ENCODE measurements around the gene ZCWPW1.
A peak's percentile ranks its signal among the peaks of the same experiment; 100 is the strongest.
"Not testable (repeated sequence)": the region's sequence is repeated elsewhere in the genome, so short reads cannot be mapped to it uniquely, and the experiment has no call there.

ZCWPW1 gene

DNA sequence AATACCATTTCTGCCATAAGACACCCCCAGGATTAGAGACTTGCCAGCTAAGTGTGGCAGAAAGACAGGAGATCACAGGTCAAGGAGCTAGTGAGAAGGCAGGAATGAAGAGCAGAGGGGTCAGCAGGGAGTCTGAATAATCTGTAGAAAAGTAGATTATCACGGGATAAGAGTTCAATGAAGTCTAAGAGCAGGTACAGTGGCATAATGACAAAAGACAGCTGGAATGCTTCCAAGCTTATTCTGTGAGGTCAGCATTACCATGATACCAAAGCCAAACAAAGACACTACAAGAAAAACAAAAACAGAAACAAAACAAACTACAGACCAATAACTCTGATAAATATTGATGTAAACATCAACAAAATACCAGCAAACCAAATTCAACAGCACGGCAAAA, 34.4 kb downstream of the ZCWPW1 start:
- no peak overlapping the region for H3K27ac ChIP-seq

GRCh38 chr7:100393233-100393905, 35.1 kb downstream of the ZCWPW1 start:
- H3K9me3 ChIP-seq (ENCODE audit: low read depth, low read length) = no peaks in the 10 kb centered on the region
- H3K9ac ChIP-seq (ENCODE audit: insufficient read length) = no peak overlapping the region
- TF ChIP-seq FOXP2 (optimal IDR thresholded peaks at IDR 0.05; ENCODE audit: control extremely low read depth, extremely low read length, insufficient read depth) (no peak), EZH2 (IDR thresholded peaks at IDR 0.05) (no peak)
- DNase-seq (ENCODE audit: low read depth, low spot score) = no peak
- H3K36me3 ChIP-seq (ENCODE audit: insufficient read depth, low read length) = no peaks in the 10 kb centered on the region
- no peak overlapping the region for H3K27ac ChIP-seq
- no peak overlapping the region for H3K4me3 ChIP-seq

More for the DNA sequence above, 34.4 kb downstream of the ZCWPW1 start:
- no peak for DNase-seq (ENCODE audit: low read depth, low spot score)
- Histone ChIP-seq H3K36me3 (ENCODE audit: insufficient read depth, low read length) (no peaks in the 10 kb centered on the region), H3K4me3 (no peak overlapping the region), H3K9ac (ENCODE audit: insufficient read length) (no peak overlapping the region), H3K9me3 (ENCODE audit: low read depth, low read length) (no peaks in the 10 kb centered on the region)
- TF ChIP-seq FOXP2 (optimal IDR thresholded peaks at IDR 0.05; ENCODE audit: control extremely low read depth, extremely low read length, insufficient read depth) (no peak), POLR2AphosphoS5 (IDR thresholded peaks at IDR 0.05; ENCODE audit: borderline replicate concordance, low read depth, low read length) (no peak), EZH2 (IDR thresholded peaks at IDR 0.05) (no peak)

DNA sequence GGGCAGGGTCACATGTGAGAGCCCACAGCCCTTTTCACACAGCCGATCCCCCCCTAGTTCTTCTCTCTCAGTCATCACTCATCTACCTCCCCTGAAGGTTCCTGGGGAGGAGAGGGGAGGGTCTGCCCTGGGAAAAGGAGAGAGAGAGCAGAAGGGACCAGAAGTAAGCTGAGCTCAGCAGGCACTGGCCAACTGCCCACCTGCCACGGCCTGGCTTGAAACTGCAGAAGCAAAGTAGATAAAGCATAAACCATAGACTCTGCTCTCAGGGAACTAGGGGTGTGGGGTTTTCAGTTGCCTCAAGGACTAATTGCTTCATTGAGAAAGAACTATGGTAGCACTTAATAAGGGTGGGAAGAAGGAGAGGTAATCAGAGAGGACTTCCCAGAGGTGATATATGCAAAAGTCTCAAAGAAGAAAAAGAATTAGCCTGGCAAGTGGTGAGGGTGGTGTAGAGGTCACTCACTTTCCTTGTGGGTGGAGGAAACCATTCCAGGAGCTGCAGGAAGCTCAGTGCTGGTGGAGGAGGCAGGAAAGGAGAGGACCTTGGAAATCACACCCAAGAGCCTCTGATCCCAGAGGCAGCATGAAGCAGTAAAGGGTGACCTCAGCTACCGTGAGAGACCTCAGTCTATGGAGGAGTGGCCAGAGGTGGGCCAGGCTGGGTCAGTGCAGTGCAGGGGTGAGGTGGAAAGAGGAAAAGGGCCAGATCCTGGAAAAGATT, 38.1 kb downstream of the ZCWPW1 start:
- no peak for TF ChIP-seq EZH2 (IDR thresholded peaks at IDR 0.05)
- TF ChIP-seq POLR2AphosphoS5 (IDR thresholded peaks at IDR 0.05; ENCODE audit: borderline replicate concordance, low read depth, low read length) = no peak
- TF ChIP-seq FOXP2 (optimal IDR thresholded peaks at IDR 0.05; ENCODE audit: control extremely low read depth, extremely low read length, insufficient read depth) = no peak

GRCh38 chr7:100389437-100390088, 38.9 kb downstream of the ZCWPW1 start:
- Histone ChIP-seq H3K4me3 (no peak overlapping the region), H3K36me3 (ENCODE audit: insufficient read depth, low read length) (no peaks in the 10 kb centered on the region), H3K27ac (no peak overlapping the region), H3K9me3 (ENCODE audit: low read depth, low read length) (no peaks in the 10 kb centered on the region), H3K9ac (ENCODE audit: insufficient read length) (no peak overlapping the region)
- DNase-seq (ENCODE audit: low read depth, low spot score) = no peak
- TF ChIP-seq POLR2AphosphoS5 (IDR thresholded peaks at IDR 0.05; ENCODE audit: borderline replicate concordance, low read depth, low read length) (no peak), EZH2 (IDR thresholded peaks at IDR 0.05) (no peak), FOXP2 (optimal IDR thresholded peaks at IDR 0.05; ENCODE audit: control extremely low read depth, extremely low read length, insufficient read depth) (no peak)

More for the DNA sequence above, 38.1 kb downstream of the ZCWPW1 start:
- no peaks in the 10 kb centered on the region for H3K36me3 ChIP-seq (ENCODE audit: insufficient read depth, low read length)
- no peak for DNase-seq (ENCODE audit: low read depth, low spot score)
- no peak overlapping the region for H3K27ac ChIP-seq
- H3K9ac ChIP-seq (ENCODE audit: insufficient read length) = no peak overlapping the region
- H3K4me3 ChIP-seq = no peak overlapping the region
- no peaks in the 10 kb centered on the region for H3K9me3 ChIP-seq (ENCODE audit: low read depth, low read length)

DNA sequence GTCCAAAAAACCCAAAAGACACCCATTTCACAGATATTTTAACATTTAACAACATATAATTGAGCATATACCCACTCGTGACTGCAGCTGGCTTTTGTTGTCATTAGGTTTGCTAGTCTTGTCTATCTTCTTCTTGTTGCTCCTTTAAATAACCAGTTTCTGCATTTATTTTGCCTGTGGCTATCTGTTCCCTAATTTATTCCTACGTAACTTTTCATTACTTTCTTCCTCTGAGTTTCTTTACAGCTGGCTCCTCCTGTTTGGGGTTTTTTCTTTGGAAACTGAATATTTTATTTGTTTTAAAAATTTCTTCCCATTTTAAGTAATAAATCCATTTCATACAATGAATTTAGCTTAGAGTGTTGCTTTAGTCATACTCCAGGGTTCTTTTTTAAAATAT, 40.8 kb downstream of the ZCWPW1 start:
- Histone ChIP-seq H3K4me3 (peak overlapping the region; percentile 33), H3K36me3 (ENCODE audit: insufficient read depth, low read length) (no peaks in the 10 kb centered on the region)
- TF ChIP-seq EZH2 (IDR thresholded peaks at IDR 0.05) (no peak), POLR2AphosphoS5 (IDR thresholded peaks at IDR 0.05; ENCODE audit: borderline replicate concordance, low read depth, low read length) (no peak)

DNA sequence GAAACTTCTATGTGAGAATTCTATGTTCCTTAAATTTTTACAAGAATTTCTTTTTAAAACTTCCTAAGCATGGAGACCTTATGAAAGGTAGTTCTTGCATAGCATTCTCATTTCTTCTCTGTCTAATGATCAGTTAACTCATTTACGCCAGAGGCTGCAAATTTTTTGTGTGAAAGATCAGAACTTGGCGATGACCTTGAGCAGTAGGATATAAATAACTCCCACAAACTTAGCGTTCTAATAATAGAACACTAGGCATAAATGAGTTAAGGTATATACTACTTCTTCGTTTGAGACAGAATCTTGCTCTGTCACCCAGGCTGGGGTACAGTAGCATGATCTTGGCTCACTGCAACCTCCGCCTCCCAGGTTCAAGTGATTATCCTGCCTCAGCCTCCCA, 41.6 kb downstream of the ZCWPW1 start:
- no peak overlapping the region for H3K9ac ChIP-seq (ENCODE audit: insufficient read length)
- DNase-seq (ENCODE audit: low read depth, low spot score) = no peak
- H3K36me3 ChIP-seq (ENCODE audit: insufficient read depth, low read length) = no peaks in the 10 kb centered on the region
- no peaks in the 10 kb centered on the region for H3K9me3 ChIP-seq (ENCODE audit: low read depth, low read length)
- no peak overlapping the region; the same call in 1 of the 2 replicates for H3K27ac ChIP-seq
- no peak overlapping the region for H3K4me3 ChIP-seq
- no peak for TF ChIP-seq FOXP2 (optimal IDR thresholded peaks at IDR 0.05; ENCODE audit: control extremely low read depth, extremely low read length, insufficient read depth)
- TF ChIP-seq EZH2 (IDR thresholded peaks at IDR 0.05) = no peak
- TF ChIP-seq POLR2AphosphoS5 (IDR thresholded peaks at IDR 0.05; ENCODE audit: borderline replicate concordance, low read depth, low read length) = no peak

More for the DNA sequence above, 40.8 kb downstream of the ZCWPW1 start:
- peak overlapping the region; percentile 49 for H3K9ac ChIP-seq (ENCODE audit: insufficient read length)
- peak overlapping the region; percentile 72; the same call in 1 of the 2 replicates for H3K27ac ChIP-seq
- peak; percentile 77 for DNase-seq (ENCODE audit: low read depth, low spot score)
- H3K9me3 ChIP-seq (ENCODE audit: low read depth, low read length) = no peaks in the 10 kb centered on the region

- H3K9me3 ChIP-seq (ENCODE audit: low read depth, low read length) = no peaks in the 10 kb centered on the region
- no peak for TF ChIP-seq EZH2 (IDR thresholded peaks at IDR 0.05)
- TF ChIP-seq FOXP2 (optimal IDR thresholded peaks at IDR 0.05; ENCODE audit: control extremely low read depth, extremely low read length, insufficient read depth) = no peak
- no peak for TF ChIP-seq POLR2AphosphoS5 (IDR thresholded peaks at IDR 0.05; ENCODE audit: borderline replicate concordance, low read depth, low read length)
- H3K4me3 ChIP-seq = no peak overlapping the region
- H3K9ac ChIP-seq (ENCODE audit: insufficient read length) = no peak overlapping the region
- H3K27ac ChIP-seq = peak overlapping the region; percentile 2; the same call in 1 of the 2 replicates
- no peaks in the 10 kb centered on the region for H3K36me3 ChIP-seq (ENCODE audit: insufficient read depth, low read length)
- DNase-seq (ENCODE audit: low read depth, low spot score) = no peak
Observed at GRCh38 chr7:100384628-100385294, 43.7 kb downstream of the ZCWPW1 start.

DNA sequence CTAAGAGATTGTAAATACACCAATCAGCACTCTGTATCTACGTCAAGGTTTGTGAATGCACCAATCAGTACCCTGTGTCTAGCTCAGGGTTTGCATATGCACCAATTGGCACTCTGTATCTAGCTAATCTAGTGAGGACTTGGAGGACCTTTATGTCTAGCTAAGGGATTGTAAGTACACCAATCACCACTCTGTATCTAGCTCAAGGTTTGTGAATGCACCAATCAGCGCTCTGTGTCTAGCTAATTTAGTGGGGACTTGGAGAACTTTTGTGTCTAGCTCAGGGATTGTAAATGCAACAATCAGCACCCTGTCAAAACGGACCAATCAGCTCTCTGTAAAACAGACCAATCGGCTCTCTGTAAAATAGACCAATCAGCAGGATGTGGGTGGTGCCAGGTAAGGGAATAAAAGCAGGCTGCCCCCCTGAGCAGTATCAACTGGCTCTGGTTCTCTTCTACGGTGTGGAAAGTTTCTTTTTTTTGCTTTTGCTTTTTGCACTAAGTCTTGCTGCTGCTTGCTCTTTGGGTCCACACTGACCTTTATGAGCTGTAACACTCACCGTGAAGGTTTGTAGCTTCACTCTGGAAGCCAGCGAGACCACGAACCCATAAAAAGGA, 46.2 kb downstream of the ZCWPW1 start:
- H3K9me3 ChIP-seq (ENCODE audit: low read depth, low read length); H3K9ac ChIP-seq (ENCODE audit: insufficient read length); DNase-seq (ENCODE audit: low read depth, low spot score): not testable (repeated sequence)

DNA sequence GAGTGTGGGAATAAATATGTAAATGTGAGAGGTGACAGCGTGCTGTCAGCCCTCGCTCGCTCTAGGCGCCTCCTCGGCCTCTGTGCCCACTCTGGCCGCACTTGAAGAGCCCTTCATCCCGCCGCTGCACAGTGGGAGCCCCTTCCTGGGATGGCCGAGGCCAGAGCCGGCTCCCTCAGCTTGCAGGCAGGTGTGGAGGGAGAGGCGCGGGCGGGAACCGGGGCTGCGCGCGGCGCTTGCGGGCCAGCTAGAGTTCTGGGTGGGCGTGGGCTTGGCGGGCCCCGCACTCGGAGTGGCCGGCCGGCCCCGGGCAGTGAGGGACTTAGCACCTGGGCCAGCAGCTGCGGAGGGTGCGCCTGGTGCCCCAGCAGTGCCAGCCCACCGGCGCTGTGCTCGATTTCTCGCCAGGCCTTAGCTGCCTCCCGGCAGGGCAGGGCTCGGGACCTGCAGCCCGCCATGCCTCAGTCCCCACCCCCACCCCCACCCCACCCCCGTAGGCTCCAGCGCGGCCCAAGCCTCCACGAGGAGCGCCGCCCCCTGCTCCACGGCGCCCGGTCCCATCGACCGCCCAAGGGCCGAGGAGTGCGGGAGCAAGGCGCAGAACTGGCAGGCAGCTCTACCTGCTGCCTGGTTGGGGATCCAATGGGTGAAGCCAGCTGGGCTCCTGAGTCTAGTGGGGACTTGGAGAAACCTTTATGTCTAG, 46.8 kb downstream of the ZCWPW1 start:
- DNase-seq (ENCODE audit: low read depth, low spot score); H3K9me3 ChIP-seq (ENCODE audit: low read depth, low read length); H3K9ac ChIP-seq (ENCODE audit: insufficient read length); H3K36me3 ChIP-seq (ENCODE audit: insufficient read depth, low read length); H3K27ac ChIP-seq; H3K4me3 ChIP-seq: not testable (repeated sequence)

More for the DNA sequence above, 46.2 kb downstream of the ZCWPW1 start:
- H3K36me3 ChIP-seq (ENCODE audit: insufficient read depth, low read length); H3K27ac ChIP-seq; H3K4me3 ChIP-seq: not testable (repeated sequence)

Measured in SK-N-MC (cell line).